Neural crest cell (in vitro differentiated cells): Measurements from ENCODE around the gene DYNC2H1. TPM values are rescaled to one million over a fixed set of nuclear protein-coding genes. Genes with fewer than 3 reads are reported as not detected.

Experiments
- DNase-seq: peaks from one replicate; pipeline ENCODE4 v3.0.0; 2021; ENCODE audit warnings: low read depth, mixed read lengths, low spot score
- H3K27ac Mint-ChIP-seq: one replicate; pipeline ENCODE4 v1.8.0; 2021; ENCODE audit warnings: mild to moderate bottlenecking, mixed read lengths; ENCODE audit not compliant: unreplicated experiment
- H3K27me3 Mint-ChIP-seq: 2 replicates; pipeline ENCODE4 v1.8.0; 2021; ENCODE audit warnings: low read depth, mild to moderate bottlenecking, mixed read lengths
- H3K36me3 Mint-ChIP-seq: 2 replicates; pipeline ENCODE4 v1.8.0; 2021; ENCODE audit warnings: low read depth, mild to moderate bottlenecking, mixed read lengths
- H3K4me1 Mint-ChIP-seq: 2 replicates; pipeline ENCODE4 v1.8.0; 2021; ENCODE audit warnings: mixed read lengths
- H3K4me3 Mint-ChIP-seq: one replicate; pipeline ENCODE4 v1.8.0; 2021; ENCODE audit warnings: mild to moderate bottlenecking, mixed read lengths
- H3K9me3 Mint-ChIP-seq: 2 replicates; pipeline ENCODE4 v1.8.0; 2021; ENCODE audit warnings: mixed read lengths
- total RNA-seq: library from RNA; stranded (reverse); gene quantifications from 2 replicates; pipeline ENCODE4 v1.2.1, GENCODE V29; 2021
- TF ChIP-seq, protein P1 (sequence below): fragments of 200-600 bp; sonication (generic); conservative IDR thresholded peaks from 2 replicates; pipeline ENCODE4 v1.5.0; 2021; ENCODE audit warnings: antibody characterized with exemption, mild to moderate bottlenecking

The DYNC2H1 gene
- total RNA-seq, 1 donor from 2014 or later: 20.4 TPM

GRCh38 chr11:103499710-103500340 lies 390.6 kb downstream of the DYNC2H1 start:
- DNase-seq: no peak
- Mint-ChIP-seq H3K27ac (no peak overlapping the region), H3K4me1 (no peaks in the 10 kb centered on the region), H3K4me3 (no peak overlapping the region), H3K9me3 (peaks cover 2% of the 10 kb centered on the region), H3K36me3 (no peaks in the 10 kb centered on the region), H3K27me3 (no peaks in the 10 kb centered on the region)
- TF ChIP-seq, protein P1, sequence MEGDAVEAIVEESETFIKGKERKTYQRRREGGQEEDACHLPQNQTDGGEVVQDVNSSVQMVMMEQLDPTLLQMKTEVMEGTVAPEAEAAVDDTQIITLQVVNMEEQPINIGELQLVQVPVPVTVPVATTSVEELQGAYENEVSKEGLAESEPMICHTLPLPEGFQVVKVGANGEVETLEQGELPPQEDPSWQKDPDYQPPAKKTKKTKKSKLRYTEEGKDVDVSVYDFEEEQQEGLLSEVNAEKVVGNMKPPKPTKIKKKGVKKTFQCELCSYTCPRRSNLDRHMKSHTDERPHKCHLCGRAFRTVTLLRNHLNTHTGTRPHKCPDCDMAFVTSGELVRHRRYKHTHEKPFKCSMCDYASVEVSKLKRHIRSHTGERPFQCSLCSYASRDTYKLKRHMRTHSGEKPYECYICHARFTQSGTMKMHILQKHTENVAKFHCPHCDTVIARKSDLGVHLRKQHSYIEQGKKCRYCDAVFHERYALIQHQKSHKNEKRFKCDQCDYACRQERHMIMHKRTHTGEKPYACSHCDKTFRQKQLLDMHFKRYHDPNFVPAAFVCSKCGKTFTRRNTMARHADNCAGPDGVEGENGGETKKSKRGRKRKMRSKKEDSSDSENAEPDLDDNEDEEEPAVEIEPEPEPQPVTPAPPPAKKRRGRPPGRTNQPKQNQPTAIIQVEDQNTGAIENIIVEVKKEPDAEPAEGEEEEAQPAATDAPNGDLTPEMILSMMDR: no peak

DNA sequence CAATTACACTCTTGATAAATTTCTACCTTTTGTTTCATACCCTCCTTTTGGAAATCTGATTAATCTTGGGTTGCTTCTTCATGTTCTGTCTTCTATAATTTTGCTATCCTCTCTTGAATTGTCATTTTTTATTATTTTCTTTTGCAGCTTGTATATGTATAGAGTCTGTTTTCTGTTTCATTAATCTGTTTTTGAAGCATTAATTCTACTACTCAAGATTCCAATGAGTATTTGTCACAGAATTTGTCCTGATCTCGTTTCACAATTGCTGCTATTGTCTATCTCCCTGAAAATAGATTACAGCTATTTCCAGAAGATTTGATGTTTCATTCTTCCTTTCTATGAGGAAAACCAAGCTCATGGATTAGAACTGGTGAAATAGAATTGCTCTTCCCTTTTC lies 406.1 kb downstream of the DYNC2H1 start:
- H3K9me3 Mint-ChIP-seq: peaks cover 9% of the 10 kb centered on the region
- H3K4me3 Mint-ChIP-seq: no peak overlapping the region
- H3K27me3 Mint-ChIP-seq: no peaks in the 10 kb centered on the region
- H3K27ac Mint-ChIP-seq: no peak overlapping the region
- TF ChIP-seq, protein P1: no peak
- no peaks in the 10 kb centered on the region for H3K4me1 Mint-ChIP-seq
- H3K36me3 Mint-ChIP-seq: no peaks in the 10 kb centered on the region
- no peak for DNase-seq

DNA sequence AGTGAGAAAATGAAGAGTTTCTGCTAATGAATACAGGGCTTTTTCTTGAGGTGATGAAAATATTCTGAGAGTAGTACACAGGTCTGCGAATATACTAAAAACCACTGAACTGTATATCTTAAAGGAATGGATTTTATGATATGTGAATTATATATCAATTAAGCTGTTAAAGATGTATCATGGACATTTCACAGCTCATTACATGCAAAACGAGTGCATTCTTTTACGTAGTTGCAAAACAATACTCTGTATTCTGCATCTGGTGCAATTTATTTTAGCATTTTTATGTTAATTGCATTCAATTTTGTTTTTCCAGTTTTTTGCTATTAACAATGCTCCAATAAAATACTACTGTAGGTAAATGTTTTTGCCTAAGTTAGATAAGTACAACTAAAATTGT lies 411.6 kb downstream of the DYNC2H1 start:
- Mint-ChIP-seq H3K27ac (no peak overlapping the region), H3K4me3 (no peak overlapping the region), H3K9me3 (no peaks in the 10 kb centered on the region), H3K27me3 (no peaks in the 10 kb centered on the region), H3K36me3 (no peaks in the 10 kb centered on the region), H3K4me1 (no peaks in the 10 kb centered on the region)
- DNase-seq: no peak
- TF ChIP-seq, protein P1: no peak

DNA sequence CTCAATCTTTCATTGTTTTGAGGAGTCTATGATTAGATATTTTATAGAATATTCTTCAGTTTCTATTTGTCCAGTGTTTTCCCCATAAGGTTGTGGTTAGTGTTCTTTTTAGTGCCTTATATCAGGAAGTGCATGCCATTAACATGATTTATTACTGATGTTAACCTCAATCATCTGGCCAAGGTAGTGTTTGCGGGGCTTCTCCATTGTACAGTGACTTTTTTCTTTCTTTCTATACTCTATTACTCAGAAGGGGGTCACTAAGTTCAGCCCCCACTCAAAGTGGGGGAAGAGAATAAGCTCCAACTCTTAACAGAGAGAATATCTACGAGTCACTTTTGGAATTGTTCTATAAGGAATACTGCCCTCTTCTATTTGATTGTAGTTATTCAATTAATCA lies 415.8 kb downstream of the DYNC2H1 start:
- TF ChIP-seq, protein P1: no peak
- Mint-ChIP-seq H3K36me3 (no peaks in the 10 kb centered on the region), H3K4me1 (no peaks in the 10 kb centered on the region), H3K27me3 (no peaks in the 10 kb centered on the region), H3K4me3 (no peak overlapping the region), H3K27ac (no peak overlapping the region), H3K9me3 (no peaks in the 10 kb centered on the region)
- DNase-seq: no peak

- Mint-ChIP-seq H3K27ac (no peak overlapping the region), H3K4me3 (no peak overlapping the region)
- TF ChIP-seq, protein P1: no peak
These were observed 418.8 kb downstream of the DYNC2H1 start for GRCh38 chr11:103528046-103528445.

DNA sequence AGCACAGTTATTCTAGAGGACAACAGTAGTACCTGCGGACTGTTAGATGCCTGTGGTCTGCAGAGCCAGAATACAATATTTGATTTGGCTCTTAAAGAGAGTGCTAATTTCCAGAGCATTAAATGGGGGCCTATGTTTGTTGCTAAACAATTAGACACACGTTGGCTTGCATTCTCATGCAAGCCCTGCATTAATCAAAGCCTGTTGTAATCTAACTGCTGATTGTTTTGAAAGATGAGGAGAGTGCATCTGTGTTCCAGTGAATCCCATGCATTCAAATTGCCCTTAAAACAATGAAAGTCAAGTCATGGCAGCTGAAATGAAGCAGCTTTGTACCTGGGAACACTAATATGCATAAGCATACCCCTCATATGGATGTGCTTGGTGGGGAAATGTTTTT lies 419.4 kb downstream of the DYNC2H1 start:
- Mint-ChIP-seq H3K27me3 (no peaks in the 10 kb centered on the region), H3K9me3 (no peaks in the 10 kb centered on the region), H3K4me3 (no peak overlapping the region), H3K4me1 (no peaks in the 10 kb centered on the region), H3K36me3 (no peaks in the 10 kb centered on the region), H3K27ac (no peak overlapping the region)
- TF ChIP-seq, protein P1: no peak
- no peak for DNase-seq

More at GRCh38 chr11:103528046-103528445, 418.8 kb downstream of the DYNC2H1 start:
- no peak for DNase-seq
- Mint-ChIP-seq H3K4me1 (no peaks in the 10 kb centered on the region), H3K27me3 (no peaks in the 10 kb centered on the region), H3K9me3 (no peaks in the 10 kb centered on the region), H3K36me3 (no peaks in the 10 kb centered on the region)
